AG04450 (cell line): ENCODE results near the gene RADIL. TPM values are rescaled to one million over a fixed set of nuclear protein-coding genes. Genes with fewer than 3 reads are reported as not detected.

Source experiments
- CTCF ChIA-PET: fragments of 300-600, 350-600 bp; formaldehyde crosslinking; extraction: SDS; loops from one replicate; lab custom pipeline; 2022; ENCODE audit warnings: antibody characterized with exemption, inconsistent platforms; lab: Charles Lee
- POLR2A ChIA-PET: fragments of 350-600 bp; formaldehyde crosslinking; extraction: SDS; loops from one replicate; lab custom pipeline; 2021; ENCODE audit warnings: antibody characterized with exemption, inconsistent platforms; lab: Yijun Ruan, JAX
- DNase-seq: peaks from one replicate; pipeline ENCODE4 v3.0.0-alpha.2; 2011; ENCODE audit warnings: low read depth, low spot score
- H3K27ac ChIP-seq: one replicate; pipeline ENCODE4 v1.5.1; 2012; ENCODE audit warnings: low read depth, low read length, control low read depth
- H3K27me3 ChIP-seq: one replicate; pipeline ENCODE4 v1.6.0; 2012; ENCODE audit warnings: low read length; ENCODE audit not compliant: control insufficient read depth, insufficient read depth
- H3K4me3 ChIP-seq: 2 replicates; pipeline ENCODE4 v1.5.1; 2011; ENCODE audit warnings: mild to moderate bottlenecking, low read depth, low read length, control low read depth
- H3K9me3 ChIP-seq: 2 replicates; pipeline ENCODE4 v1.5.1; 2012; ENCODE audit warnings: low read length; ENCODE audit not compliant: control insufficient read depth, insufficient read depth
- polyA plus RNA-seq: library from polyadenylated mRNA; depleted of rRNA; stranded (reverse); fragments of >200 nt; gene quantifications from 2 replicates; pipeline ENCODE4 v1.2.3, GENCODE V29; 2011
- TF ChIP-seq, protein P1 (sequence below): IDR thresholded peaks from 2 replicates; pipeline ENCODE4 v1.5.1; 2011; ENCODE audit warnings: low read depth, low read length, control low read depth, inconsistent platforms

Gene RADIL
- polyA plus RNA-seq, 1 experiment = 0.07 TPM

DNA sequence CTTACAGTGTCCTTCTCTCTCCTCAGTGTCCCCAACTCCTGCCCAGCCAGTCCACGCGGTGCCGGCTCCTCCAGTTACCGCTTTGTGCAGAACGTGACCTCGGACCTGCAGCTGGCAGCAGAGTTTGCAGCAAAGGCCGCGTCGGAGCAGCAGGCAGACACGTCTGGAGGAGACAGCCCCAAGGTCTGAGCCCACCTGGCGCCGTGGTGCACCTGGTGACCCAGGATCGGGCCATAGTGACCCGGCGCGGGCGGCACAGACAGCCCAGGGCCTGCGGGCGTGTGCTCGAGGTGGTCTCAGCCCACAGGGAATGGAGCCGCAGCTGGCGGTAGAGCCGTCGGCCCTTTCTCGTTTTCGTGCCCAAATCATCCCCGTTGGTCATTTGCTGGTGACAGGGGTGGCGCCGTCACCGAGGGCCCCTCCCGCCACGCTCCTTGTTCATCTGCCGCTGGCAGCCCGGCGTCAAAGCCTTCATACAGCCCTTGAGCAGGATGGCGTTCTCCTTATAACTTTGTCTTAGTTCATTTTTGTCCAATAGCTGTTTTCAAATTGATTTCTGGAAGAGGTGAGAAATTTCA, 129.0 kb downstream of the RADIL start:
- POLR2A ChIA-PET = interaction anchor here (1.2 kb wide), 1 partner anchor 8 kb away, joined by 3 read pairs; no protein-coding TSS in a partner anchor
- Histone ChIP-seq H3K9me3 (no peaks in the 10 kb centered on the region; the same call in 1 of the 2 replicates), H3K27me3 (no peaks in the 10 kb centered on the region), H3K4me3 (no peak overlapping the region), H3K27ac (no peak overlapping the region)
- DNase-seq = no peak
- CTCF ChIA-PET = no interaction called here
- TF ChIP-seq, protein P1, sequence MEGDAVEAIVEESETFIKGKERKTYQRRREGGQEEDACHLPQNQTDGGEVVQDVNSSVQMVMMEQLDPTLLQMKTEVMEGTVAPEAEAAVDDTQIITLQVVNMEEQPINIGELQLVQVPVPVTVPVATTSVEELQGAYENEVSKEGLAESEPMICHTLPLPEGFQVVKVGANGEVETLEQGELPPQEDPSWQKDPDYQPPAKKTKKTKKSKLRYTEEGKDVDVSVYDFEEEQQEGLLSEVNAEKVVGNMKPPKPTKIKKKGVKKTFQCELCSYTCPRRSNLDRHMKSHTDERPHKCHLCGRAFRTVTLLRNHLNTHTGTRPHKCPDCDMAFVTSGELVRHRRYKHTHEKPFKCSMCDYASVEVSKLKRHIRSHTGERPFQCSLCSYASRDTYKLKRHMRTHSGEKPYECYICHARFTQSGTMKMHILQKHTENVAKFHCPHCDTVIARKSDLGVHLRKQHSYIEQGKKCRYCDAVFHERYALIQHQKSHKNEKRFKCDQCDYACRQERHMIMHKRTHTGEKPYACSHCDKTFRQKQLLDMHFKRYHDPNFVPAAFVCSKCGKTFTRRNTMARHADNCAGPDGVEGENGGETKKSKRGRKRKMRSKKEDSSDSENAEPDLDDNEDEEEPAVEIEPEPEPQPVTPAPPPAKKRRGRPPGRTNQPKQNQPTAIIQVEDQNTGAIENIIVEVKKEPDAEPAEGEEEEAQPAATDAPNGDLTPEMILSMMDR = no peak

DNA sequence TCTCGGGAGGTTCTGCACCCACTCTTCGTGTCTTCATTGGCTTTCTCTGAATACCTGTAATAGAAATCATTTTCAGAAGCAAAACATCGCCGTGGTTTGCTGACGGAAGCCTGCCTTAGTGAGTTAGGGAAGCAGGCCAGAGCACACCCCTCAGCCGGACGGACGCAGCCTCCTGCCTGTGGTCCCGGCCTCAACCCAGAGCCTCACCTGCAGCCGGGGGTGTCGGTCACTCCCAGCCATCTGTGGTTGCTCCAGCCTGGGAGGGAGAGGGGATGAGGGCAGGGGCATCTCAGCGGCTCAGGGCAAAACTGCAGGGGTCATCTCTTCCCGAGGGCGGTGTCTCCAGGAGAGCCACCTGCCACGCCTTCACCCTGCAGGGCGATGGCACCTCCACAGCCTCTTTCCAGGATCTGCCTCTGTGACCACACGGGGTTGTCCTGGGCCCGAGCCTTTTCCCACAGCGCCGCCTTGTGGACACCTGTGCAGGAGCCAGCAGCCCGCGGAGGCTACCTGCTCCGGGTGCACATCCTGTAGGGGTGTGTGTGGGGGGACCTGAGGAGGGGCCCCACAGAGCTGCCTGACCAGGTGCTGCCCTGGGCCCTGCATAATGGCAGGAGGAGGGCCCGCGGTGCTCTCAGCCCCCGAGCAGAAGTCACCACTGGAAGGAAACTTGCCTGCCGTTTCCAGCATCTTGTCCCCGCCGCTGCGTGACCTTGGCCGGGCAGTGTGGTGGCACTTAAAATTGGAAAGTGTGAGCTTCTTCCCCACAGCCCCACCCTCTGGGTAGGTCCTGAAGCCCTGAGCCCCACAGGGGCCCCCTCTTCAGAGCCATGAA, 129.7 kb downstream of the RADIL start:
- H3K27ac ChIP-seq = no peak overlapping the region
- no peaks in the 10 kb centered on the region for H3K27me3 ChIP-seq
- CTCF ChIA-PET = interaction anchor here (0.7 kb wide), 1 partner anchor 22 kb away, joined by 3 read pairs; the partner anchor contains the start of gene AP5Z1
- H3K4me3 ChIP-seq = no peak overlapping the region
- no peaks in the 10 kb centered on the region; the same call in 1 of the 2 replicates for H3K9me3 ChIP-seq
- TF ChIP-seq, protein P1 = peak; percentile 87
- POLR2A ChIA-PET = no interaction called here
- DNase-seq = no peak

DNA sequence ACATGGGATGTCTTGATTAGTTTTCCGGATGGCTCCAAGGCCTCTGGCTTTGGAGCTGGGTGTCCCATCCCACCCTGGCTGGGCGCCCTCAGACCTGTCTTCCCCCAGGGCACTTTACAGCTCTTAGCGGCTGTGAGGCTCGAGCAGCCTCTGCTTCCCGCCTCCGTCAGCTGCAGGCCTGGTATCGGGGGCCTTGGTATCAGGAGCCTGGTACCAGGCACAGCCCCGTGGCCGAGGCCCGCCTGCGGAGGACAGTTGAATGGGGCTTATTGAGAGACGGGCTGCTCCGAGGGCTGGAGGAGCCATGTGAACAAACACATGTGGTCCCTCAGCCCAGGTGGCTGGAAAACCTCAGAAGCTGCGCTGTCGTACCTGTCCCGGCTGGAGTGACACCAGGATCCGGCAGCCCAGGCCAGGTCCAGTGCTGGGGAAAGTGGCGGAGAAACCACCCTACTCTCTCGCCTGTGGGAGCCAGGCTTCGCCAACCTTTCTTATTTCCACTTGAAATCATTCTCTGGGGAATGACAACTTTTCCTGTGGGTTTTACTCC, 132.0 kb downstream of the RADIL start:
- H3K27ac ChIP-seq = no peak overlapping the region
- TF ChIP-seq, protein P1 = no peak
- ChIA-PET POLR2A (interaction anchor here (0.6 to 1.3 kb wide), 3 partner anchors 25 to 106 kb away, joined by 3 to 10 read pairs (median 6); no protein-coding TSS in a partner anchor), CTCF (interaction anchor here (0.6 to 1.6 kb wide), 3 partner anchors 18 to 1899 kb away, joined by 3 to 5 read pairs (median 3); partner anchors contain the start of gene AP5Z1)
- H3K9me3 ChIP-seq = peaks cover 3% of the 10 kb centered on the region; the same call in 1 of the 2 replicates
- H3K27me3 ChIP-seq = no peaks in the 10 kb centered on the region
- H3K4me3 ChIP-seq = no peak overlapping the region
- no peak for DNase-seq

DNA sequence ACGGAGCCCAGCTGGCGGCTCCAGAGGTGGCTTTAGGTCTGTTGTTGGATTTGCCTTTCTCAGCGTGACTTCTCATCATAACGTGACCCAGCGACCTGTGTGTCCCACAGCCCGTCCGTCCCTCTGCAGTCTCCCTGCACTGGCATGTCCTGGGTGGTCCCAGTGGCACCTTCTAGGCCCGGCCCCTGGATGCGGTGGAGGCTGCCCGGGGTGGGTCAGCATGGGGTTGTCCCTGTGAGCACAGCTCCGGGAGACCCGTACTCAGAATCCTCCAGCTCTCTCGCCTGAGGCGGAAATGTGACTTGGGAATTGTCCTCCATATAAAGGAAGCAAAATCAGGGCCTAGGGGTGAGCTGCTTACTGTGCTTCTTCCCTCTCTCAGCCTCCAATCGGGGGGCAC, 133.7 kb downstream of the RADIL start:
- Histone ChIP-seq H3K27me3 (no peaks in the 10 kb centered on the region), H3K27ac (no peak overlapping the region), H3K9me3 (peaks cover 3% of the 10 kb centered on the region; the same call in 1 of the 2 replicates), H3K4me3 (no peak overlapping the region)
- TF ChIP-seq, protein P1 = no peak
- no peak for DNase-seq
- ChIA-PET CTCF (interaction anchor here (1.0 kb wide), 1 partner anchor 108 kb away, joined by 3 read pairs; no protein-coding TSS in a partner anchor), POLR2A (no interaction called here)
